Head of caudate nucleus (tissue), 42 donors: Measurements from ENCODE around the gene ST3GAL3.

Experiments used
- DNase-seq, 42 donors: peaks; one replicate each; pipeline versions ENCODE4 v3.0.0 to v3.0.0-alpha.2; 2020 to 2021; ENCODE audit warnings: mixed read lengths in 7 of 42
- intact Hi-C: fragments of 100-400 bp; cut with DNase I; formaldehyde crosslinking; loops from one replicate; pipeline ENCODE4 v1.15.0; 2022

Gene ST3GAL3

DNA sequence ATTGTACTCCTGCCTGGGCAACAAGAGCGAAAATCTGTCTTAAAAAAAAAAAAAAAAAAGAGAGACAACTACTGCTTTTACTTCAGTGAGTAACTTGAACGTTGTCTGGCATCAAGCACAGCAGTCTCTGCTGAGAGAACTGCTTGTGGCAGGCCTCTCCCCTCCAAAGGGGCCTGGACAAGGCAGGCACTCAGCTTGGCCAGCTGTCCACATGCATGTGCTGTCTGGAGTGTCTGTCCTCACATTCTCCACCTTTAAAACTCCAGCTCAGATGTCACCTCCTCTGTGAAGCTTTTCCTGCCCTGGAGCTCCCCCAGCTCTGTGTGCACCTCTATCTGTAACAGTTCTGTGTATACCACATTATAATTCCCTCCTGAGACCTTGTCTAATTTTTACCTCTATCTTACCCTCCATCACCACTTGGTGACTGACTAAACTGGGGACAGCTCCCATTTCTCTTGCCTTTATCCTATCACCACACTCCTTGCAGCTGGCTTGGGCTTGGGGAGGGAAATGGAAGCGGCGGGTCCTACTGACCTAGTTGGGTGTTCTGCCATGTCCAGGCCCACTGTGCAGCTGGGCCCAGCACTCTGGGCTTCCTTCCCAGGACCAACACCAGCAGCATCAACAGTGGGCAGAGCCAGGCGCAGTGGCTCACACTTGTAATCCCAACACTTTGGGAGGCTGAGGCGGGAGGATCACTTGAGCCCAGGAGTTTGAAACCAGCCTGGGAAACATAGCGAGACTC, 154.8 kb downstream of the ST3GAL3 start:
- DNase-seq: peak in 1 of 42 donors; percentile 37
- intact Hi-C loops: no loop called here

- intact Hi-C loops: no loop called here
- DNase-seq: no peak
These were observed 157.0 kb downstream of the ST3GAL3 start for GRCh38 chr1:43864111-43865045.

DNA sequence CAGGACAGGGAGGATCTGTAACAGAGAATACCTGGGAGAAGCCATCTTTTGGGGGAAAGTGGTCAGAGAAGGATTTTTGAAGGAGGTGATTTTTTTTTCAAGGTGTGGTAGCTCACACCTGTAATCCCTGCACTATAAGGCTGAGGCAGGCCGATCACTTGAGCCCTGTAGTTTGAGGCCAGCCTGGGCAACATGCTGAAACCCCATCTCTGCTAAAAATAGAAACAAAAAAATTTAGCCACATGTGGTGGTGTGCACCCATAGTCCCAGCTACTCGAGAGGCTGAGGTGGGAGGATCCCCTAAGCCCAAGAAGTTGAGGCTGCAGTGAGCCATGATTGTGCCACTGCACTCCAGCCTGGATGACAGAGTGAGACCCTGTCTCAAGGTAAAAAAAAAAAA, 158.9 kb downstream of the ST3GAL3 start:
- intact Hi-C loops: no loop called here
- DNase-seq: no peak

- intact Hi-C loops: no loop called here
- no peak for DNase-seq
These were observed 160.8 kb downstream of the ST3GAL3 start for GRCh38 chr1:43867976-43868740.

GRCh38 chr1:43868741-43869067, 161.4 kb downstream of the ST3GAL3 start:
- intact Hi-C loops: no loop called here
- no peak for DNase-seq

DNA sequence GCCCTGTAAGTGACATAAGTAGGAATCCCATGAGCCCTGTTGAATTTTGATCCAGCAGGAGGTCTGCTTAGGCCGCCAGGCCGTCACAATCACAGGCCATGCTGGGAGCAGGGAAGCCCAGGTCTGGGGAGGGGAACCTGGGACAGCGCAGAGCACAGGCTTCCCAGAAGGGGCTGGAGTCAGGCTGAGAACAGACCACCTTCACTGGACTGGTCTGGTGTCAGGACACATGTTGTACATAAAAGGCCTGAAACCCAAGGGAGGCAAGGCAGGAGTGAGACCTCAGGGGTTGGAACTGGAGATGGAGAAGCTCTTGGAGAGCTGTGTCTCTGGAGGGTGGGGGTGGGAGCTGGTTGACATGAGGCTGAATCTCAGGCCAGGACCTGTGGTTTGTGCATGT, 163.0 kb downstream of the ST3GAL3 start:
- intact Hi-C loops: no loop called here

GRCh38 chr1:43871181-43871910, 164.0 kb downstream of the ST3GAL3 start:
- intact Hi-C loops: no loop called here
- no peak for DNase-seq

More for the DNA sequence above, 163.0 kb downstream of the ST3GAL3 start:
- no peak for DNase-seq

- intact Hi-C loops: no loop called here
- no peak for DNase-seq
These were observed 164.9 kb downstream of the ST3GAL3 start for GRCh38 chr1:43872280-43872679.

- intact Hi-C loops: no loop called here
- DNase-seq: no peak
These were observed 166.5 kb downstream of the ST3GAL3 start for GRCh38 chr1:43873851-43874250.

GRCh38 chr1:43874716-43875115, 167.4 kb downstream of the ST3GAL3 start:
- DNase-seq: no peak
- intact Hi-C loops: no loop called here

- intact Hi-C loops: no loop called here
- no peak for DNase-seq
These were observed 168.0 kb downstream of the ST3GAL3 start for GRCh38 chr1:43875331-43875730.

DNA sequence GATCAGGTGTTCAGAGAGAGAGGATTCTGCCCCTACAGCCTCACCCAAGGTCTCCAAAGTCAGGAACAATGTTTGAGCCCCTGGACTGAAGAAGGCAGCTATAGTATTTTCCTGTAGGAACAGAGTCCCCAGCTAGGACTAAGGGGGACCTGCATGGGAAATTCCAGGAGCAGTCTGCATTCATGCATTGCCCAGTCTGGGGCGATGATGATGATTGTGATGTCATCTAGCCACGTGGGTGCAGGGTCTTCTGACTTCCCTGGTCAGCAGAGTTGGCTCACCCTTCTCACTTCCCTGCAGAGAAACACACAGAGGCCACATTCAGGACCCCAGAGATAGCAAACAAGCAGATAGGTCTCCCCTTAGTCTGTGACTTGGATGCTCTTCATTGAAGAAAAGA, 169.8 kb downstream of the ST3GAL3 start:
- DNase-seq: no peak
- intact Hi-C loops: no loop called here

DNA sequence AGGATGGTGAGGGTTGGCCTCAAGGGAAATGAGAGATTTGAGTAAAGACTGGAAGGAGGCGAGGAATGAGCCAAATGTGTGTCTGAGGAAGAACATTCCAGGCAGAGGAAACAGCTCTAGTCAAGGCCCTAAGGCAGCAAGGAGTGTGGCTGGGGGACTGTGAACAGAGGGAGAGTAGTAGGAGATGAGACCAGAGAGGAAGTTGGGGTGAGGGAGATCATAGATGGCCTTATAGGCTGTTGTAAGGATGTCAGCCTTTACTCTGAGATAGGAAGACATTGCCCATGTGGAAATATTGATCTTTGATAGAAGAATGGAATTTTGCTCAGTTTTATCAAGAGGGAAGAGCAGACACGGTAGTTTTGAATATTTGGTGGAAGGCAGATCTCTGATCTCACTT, 171.1 kb downstream of the ST3GAL3 start:
- intact Hi-C loops: no loop called here
- DNase-seq: no peak

DNA sequence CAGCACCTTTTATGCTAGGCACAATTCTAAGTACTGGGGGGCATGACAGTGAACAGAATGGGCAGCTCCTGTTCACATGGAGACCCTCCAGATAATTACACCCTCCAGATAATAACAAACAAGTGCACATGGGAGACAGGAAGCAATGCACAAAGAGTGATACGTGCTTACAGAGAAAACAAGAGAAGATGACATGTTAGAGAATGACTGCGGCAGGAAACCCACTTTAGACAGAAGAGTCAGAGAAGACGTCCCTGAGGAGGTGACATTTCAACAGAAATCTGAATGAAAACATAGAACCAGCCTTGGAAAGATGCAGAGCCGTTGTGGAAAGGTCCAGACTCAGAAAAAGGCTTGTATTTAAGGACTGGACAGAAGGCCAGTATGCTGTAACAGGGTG, 171.5 kb downstream of the ST3GAL3 start:
- intact Hi-C loops: no loop called here
- no peak for DNase-seq

DNA sequence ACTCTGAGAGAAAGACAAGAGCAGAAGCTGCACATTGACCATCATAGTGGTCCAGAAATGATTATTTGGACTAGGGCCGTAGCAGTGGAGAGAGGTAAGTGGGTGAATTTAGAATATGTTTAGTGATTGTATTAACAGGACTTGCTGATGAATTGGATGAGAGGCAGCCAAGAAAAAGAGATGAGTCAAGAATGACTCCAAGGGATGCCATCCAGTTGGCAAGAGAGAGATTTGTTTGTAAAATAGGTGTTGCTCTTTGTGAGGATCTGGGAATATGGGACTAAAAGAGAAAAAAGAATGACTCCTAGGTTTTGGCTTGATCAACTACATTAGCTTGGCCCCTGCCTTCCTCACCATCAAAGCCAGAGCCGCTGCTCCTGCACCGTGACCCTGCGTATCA, 172.1 kb downstream of the ST3GAL3 start:
- DNase-seq: no peak
- intact Hi-C loops: no loop called here

DNA sequence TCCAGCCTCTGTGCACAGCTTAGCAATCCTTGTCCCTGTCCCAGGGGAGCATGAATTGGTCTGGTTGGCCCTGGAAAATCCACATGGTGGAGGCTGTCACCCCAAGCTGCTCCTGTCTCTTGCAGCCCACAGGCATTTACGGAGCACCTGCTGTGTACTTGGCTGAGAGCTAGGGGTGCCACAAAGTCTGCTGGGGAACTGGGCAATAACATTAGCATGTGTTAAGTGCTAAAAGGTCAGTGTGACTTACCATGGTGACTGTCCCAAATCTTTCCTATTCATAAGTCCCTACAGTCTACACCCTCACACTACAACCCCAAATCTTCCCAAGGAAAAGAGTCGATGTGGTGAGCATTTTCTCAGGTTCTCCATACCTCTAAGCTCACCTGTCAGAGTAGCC, 172.7 kb downstream of the ST3GAL3 start:
- intact Hi-C loops: no loop called here
- DNase-seq: no peak

DNA sequence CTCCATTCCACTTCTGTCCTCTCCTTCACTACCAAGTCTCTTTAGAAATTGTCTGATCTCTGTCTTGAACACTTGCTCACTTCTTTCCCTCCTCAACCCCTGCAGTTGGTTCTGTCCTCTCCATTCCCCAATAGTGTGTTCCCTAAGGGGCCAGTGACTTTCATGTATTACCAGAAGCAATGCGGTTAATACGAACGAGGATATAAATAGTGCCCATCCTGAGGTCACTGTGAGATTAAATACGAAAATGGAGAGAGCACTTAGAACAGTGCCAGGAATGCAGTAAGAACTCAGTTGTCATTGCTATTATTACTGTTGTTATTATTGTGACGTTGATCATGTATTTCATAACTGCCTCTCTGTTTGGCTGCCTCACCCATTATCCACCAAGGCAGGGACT, 173.3 kb downstream of the ST3GAL3 start:
- intact Hi-C loops: no loop called here
- no peak for DNase-seq

DNA sequence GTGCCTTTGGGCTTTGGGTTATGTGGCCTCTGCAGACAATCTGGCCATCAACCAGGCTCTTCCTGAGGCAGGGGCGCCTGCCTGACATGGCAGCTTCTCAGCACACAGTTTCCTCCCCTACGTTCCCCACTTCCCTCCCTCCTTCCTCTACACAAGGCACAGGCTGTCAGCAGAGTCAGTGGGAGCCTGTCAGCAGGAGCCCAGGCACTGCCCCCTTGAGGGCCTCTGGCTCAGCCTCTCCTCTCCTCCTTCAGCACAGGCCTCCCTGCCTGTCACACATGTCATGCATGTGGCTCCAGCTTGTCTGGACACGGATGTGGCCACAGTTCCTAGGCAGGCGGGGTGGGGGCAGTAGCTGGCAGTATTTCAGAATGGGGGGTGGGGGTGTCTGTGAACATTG, 174.1 kb downstream of the ST3GAL3 start:
- DNase-seq: no peak
- intact Hi-C loops: no loop called here

DNA sequence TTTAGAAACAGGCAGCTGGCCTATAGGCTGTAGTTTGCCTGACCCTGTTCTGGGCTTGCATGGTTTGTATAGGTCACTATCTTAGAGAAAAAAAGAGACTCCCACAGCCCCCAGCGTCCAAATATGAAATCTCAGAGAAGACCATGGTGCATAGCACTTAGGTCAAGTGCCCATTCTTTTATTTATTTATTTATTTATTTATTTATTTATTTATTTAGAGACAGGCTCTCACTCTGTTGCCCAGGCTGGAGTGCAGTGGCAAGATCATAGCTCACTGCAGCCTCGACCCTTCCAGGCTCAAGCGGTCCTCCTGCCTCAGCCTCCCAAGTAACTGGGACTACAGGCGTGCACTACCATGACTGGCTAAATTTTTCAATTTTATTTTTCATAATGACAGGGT, 175.4 kb downstream of the ST3GAL3 start:
- no peak for DNase-seq

More for the DNA sequence above, 175.4 kb downstream of the ST3GAL3 start:
- intact Hi-C loops: no loop called here
